HG03439 (cell line): ENCODE results near the gene UBD.

Experiments used
- ATAC-seq: cut with Tn5 transposase; IDR thresholded peaks from one replicate; pipeline ENCODE4 v1.9.1; 2021; ENCODE audit warnings: mild to moderate bottlenecking, moderate library complexity; ENCODE audit not compliant: unreplicated experiment

The UBD gene

DNA sequence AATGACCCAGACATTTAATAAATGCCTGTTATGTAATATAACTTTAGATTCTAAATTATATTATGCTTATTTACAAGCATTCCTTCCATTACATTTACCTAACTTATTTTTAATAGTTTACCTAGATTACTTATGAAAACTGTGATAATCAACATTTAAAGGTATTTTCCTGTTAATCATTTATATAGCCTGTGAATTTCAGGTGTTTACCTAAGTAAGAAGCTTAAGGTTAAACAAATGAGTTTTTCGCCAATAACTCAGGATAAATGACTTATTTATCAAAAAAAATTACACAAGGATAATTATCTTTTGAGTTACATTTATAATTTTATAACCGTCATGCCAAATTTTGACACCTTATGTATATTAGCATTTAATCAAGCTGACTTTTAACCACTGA, 35.5 kb downstream of the UBD start:
- ATAC-seq: no peak

DNA sequence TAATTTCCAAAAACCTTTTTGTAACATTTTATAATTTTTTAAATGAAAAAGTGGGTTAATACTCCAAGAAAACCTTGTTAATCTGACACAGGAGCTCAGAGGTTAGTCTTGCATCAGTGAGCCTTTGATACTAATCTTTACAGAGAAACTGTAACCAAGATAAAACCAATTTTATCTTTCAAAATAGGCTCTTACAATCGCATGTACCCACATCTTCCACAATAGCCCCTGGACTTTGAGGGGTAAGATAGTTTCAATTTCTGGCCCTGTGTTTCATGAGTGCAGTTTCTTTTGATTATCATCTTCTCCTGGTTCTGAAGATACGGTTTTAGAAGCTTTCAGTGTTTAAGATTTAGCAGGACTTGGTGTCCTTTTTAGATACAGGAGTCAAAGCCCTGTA, 37.3 kb downstream of the UBD start:
- ATAC-seq: no peak

DNA sequence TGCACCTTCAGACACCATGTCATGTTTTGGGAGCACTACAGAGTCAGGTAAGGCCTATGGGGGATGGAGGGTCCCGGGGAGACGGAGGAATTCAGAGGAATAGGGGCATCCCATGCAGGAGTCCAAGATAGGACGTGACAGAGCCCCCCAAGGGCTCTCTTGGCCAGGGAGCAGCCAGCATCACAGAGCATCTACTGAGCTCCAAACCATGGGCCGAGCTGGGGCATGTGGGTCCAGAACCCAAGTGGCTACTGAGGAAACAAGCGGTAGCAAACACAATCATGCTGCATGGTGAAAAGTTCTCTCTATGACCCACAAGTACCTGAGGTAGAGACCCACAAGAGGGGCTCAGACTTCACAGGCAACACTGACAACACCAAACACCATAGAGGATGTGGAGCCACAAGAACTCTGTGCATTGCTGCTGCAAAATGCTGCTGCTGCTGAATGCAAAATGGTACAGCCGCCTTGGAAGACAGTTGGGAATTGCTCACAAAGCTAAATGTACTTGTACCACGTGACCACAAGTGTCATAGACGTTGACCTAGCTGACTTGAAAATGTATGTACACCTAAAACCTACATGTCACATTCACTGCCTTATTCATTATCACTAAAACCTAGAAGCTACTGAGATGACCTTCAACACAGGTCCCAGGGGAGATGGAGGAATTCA, 38.4 kb downstream of the UBD start:
- ATAC-seq: no peak

DNA sequence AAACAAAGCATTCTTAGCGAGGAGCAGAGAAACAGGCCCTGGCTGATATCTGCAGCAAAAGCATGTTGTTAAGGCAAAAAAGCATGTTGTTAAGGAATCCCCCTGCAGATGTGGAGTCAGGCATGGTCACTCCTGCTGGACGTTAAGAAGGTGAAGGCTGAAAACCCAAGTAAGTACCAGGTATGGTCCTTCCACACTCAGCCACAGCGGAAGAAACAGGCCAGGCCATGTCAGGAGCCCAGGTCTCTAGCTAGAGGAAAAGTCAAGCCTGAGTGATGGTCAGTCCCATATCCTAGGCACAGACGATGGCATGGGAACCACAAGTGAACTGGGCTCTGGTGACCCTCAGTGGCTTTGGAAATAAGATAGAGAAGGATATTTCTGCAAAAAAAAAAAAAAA, 39.3 kb downstream of the UBD start:
- no peak for ATAC-seq

DNA sequence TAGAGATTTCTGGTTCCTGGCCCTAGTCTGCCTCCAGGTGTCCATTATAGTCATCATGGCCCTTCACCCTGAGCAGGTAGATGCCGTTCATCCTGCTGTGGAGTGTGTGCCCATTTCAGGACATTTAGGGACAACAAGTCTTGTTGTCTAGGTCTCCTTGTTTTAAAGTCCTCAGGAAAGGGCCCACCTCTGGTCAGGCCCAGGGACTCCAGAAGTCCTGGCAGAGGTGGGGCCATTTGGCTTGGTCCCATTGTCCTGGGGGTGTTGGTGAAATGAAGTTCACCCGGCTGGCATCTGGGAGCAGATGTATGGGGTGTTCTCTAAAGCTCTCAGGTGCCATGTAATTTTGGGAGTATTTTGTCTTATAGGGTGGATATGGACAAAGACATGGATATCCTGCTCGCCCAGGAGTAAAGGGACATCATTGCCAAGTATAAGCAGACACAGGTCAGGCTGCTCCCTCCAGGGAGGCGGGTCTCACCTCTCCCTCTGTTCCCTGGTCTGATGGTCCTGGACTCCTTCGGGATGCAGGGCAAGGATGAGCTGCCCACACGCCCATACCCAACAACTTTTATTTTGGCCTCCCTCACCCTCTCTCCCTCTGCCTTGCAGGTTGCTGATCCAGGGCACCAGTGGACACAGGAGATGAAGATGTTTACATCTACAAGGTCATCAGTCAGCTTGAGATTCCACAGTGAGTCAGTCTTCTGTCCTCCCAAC, 40.1 kb downstream of the UBD start:
- no peak for ATAC-seq

DNA sequence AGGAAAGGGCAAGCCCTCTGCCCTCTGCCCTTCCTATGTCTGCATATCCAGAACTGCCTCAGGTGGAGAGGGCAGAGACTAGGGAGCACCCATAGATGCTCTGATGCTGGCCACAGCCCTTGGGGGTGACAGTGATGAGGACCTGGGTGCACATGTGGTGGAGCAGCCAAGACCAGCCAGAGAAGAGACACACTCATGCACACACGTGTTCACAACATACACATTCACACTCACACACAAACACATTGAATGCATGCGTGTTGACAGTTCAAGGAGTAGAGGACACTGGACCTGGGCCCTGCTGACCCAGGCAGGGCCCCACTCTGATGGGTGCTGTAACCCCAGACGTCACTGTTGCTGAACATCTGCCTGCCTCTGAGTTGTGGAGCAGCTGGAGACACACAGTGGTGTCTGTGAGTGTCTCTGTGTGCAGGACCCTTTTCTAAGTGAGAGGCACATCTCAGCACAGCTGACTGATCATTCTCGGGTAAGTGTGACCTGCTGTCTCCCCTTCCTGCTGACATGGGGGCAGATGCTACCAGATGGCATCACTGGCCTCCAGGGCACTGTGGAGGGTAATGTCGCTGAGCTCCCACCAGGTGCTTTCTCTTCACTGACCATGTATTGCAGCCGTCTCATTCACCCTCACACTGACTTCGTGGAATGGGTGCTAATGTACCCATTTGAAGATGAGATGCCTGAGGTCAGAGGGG, 41.6 kb downstream of the UBD start:
- no peak for ATAC-seq

DNA sequence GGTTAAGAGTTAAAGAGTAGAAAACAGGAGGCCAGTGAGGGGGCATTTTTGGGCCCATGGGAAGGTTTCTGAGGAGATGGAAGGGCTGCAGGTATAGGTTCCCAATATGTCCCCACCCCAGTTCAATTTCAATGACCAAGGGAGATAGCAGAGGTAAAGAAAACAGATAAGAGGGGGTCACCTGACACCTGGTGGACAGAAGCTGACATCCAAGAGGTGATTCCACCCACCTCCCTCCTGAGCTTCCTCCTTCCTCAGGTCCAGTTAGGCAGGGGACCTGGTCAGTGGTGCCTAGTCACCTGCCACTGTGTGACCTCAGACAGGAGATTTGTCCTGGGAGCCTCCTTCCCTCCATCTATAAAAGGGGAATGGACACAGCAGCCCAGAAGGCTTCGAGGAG, 42.3 kb downstream of the UBD start:
- no peak for ATAC-seq

DNA sequence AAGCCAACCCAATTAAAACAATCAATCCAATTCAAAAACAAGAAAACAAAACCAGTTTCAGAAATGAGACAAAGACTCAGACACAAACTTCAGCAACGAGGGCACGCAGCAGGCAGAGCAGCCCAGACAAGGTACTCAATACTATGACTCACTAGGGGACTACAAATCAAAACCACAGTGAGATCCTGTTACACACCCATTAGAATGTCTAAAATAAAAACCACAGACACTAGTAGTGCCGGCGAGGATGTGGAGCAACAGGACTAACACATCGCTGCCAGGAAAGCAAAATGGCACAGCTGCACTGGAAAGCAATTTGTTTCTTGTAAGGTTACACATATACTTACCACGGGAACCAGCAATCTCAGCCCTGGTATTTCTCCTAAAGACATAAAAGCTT, 43.4 kb downstream of the UBD start:
- ATAC-seq: peak; percentile 49

DNA sequence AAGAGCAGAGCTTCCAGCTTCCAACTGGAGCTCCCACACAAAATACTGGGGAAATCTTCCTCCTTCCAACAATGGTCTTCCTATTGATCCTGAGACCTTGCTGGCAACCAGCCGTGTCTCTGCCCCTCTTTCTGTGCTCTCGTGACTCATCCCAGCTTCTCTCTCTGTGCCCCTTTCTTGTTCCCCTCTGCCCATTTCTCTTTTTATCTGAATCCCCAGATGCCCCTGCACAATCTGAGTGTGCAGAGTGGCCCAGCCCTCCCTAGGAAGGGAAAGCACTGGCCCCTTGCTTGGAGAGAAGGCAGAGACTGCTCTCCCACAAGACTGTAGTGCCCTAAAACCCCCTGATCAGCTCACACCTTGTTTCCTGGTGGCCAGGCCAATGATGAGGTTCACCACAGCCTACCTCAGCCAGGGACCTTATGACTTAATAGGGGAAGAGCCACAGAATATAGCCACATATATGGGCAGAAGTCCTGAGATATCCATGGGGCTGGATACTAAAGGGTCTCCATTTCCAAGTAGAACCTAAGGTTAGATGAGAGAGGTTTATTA, 48.7 kb downstream of the UBD start:
- ATAC-seq: no peak

DNA sequence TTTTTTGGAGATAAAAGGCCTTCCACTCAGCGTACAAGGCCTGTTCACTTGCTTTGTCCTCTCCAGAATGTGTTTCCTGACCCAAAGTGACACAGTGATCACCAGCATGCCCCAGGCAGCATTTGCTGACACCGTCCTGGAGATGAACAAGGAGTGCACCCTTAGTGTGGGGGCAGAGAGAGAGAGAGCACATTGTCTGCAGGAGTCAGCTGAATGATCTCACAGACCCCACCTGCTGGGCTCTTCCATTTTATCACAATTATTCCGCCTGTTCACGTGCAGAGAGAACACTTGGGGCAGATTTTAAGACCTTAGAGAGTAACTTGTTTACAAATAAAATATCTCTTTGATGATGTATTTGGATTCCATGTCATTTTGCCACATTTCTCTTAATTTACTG, 49.3 kb downstream of the UBD start:
- no peak for ATAC-seq

DNA sequence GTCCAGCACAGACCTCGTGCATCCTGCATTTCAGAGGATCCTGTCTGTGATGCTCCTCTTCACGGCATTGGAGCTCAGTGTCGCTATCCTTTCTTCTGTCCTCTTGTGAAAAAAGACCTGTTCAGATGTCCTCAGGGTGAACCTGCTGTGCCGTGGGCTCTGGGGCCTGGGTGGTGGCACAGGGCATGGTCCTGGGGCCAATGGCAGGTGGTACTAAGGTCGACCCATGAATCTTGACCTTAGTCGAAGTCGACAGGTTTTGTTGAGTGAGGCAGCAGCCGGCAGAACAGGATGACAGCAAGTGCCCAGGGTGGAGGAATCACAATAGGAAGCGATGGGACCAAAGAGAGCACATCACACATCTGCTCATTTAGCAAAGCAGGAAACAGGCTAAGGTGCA, 49.8 kb downstream of the UBD start:
- no peak for ATAC-seq

DNA sequence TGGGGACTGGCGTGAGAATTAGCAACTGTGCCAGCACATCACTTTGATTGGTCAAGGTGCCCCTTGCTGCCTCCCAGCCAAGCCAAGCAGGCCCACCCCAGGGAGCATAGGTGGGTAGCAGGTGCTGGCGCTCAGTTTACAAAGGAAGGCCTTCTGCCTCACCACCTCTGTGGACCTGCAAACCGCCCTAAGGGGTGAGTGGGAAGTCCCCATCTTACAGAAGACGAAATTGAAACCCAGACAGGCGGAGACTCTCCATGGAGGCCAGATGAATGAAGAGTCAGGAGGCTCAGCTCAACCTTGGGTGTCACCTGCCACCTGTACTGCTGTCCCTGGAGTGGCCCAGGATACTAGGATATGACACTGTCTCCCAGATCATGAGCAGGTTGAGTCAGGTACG, 50.3 kb downstream of the UBD start:
- peak; percentile 54 for ATAC-seq

DNA sequence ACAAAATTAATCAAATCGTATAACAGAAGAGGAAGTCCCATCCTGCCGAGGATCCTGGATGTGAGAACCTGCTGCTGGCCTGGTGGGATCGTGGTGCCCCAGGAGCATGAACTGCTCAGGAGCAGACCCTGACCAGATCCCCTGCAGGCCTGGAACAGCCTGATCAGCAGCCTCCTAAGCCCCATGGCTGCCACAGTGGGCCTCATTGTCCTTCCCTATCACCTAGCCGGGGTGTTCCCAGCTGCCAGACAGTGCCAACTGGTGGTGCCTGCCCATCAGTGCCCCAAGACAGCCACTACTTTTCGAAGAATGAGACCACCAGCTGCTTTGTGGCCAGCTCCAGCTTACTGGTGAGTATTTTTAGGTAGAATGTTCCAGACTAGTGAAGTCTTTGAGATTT, 52.2 kb downstream of the UBD start:
- no peak for ATAC-seq

DNA sequence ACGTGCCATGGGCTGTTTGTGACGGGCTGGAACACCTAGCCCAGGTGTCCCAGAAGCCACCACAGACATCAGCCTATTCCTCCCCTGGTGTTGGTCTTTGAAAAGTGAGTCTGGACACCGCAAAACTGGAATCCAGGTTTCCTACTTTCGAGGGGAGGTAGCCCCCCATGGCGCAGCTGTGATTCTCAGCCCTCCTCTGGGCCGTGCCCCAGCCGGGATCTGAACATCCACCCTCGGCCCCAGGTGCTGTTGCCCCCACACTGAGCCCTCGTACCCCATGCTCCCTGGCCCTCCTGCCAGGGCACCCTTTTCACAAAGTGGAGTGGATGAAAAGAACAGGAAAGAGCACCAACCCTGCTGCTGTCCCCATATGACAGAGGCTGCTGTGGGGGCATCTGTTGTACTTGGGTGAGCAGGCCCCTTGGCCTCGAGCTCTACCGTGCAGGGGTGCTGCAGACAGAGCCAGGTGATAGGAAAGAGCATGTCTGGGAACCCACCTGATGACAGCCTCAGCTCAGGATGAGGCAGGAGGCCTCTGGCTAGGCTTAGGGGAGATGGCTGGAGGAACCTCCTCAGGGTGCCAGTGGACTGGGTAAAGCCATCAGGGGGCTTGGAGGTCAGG, 53.0 kb downstream of the UBD start:
- no peak for ATAC-seq

DNA sequence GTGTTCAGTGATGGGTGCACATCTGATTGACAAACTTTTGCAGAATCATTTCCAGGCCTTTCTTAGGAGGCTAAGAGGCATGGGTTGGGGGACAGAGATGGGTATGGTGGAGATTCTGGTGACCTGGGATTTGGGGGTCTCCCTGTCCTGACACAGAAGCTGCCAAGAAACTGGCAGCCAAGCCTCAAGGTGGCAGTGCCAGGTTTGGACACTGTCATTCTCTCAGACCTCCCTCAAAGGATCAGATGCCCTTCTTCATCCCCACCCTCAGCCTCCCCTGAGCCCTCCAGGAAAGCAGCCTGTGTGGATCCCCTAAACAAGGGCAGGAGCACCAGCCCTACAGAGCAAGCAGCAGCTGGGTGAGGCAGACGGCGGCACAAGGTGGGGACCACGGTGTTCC, 53.7 kb downstream of the UBD start:
- no peak for ATAC-seq
